SK-N-SH treated with all-trans-retinoic acid at 6 μM for 48 hours (cell line): ENCODE data around the gene UQCR11.
A peak's percentile ranks its signal among the peaks of the same experiment; 100 is the strongest.

ENCODE experiments used
- ATAC-seq: fragments of 200-7000 bp; cut with Tn5 transposase; 3 replicates; pipeline ENCODE4 v1.9.1; 2020; ENCODE audit warnings: mild to moderate bottlenecking, moderate library complexity
- ARNTL ChIP-seq: fragments of 450-650 bp; formaldehyde crosslinking; IDR thresholded peaks from 2 replicates; pipeline ENCODE4 v1.5.0; 2020; ENCODE audit warnings: low read depth, mild to moderate bottlenecking, moderate library complexity, borderline replicate concordance
- CREB5 ChIP-seq: fragments of 250-450 bp; sonication (Bioruptor Pico); IDR thresholded peaks from 2 replicates; pipeline ENCODE4 v1.5.1; 2020; ENCODE audit warnings: low read depth, mild to moderate bottlenecking, moderate library complexity
- CSDC2 ChIP-seq: fragments of 250-450 bp; sonication (Bioruptor Pico); IDR thresholded peaks from 2 replicates; pipeline ENCODE4 v1.5.0; 2020; ENCODE audit warnings: mild to moderate bottlenecking, moderate library complexity
- CSRNP3 ChIP-seq: fragments of 250-450 bp; sonication (Bioruptor Pico); IDR thresholded peaks from 2 replicates; pipeline ENCODE4 v1.5.1; 2021; ENCODE audit warnings: mild to moderate bottlenecking, moderate library complexity
- ESRRG ChIP-seq: fragments of 250-450 bp; sonication (Bioruptor Pico); IDR thresholded peaks from 2 replicates; pipeline ENCODE4 v1.6.1; 2021; ENCODE audit warnings: mild to moderate bottlenecking
- GLIS3 ChIP-seq: fragments of 250-450 bp; sonication (Bioruptor Pico); IDR thresholded peaks from 2 replicates; pipeline ENCODE4 v1.5.0; 2020; ENCODE audit warnings: mild to moderate bottlenecking, moderate library complexity
- ISL1 ChIP-seq: fragments of 250-450 bp; sonication (Bioruptor Pico); IDR thresholded peaks from 2 replicates; pipeline ENCODE4 v2.1.2; 2022; ENCODE audit warnings: mild to moderate bottlenecking, moderate library complexity
- OSR1 ChIP-seq: fragments of 250-450 bp; sonication (Bioruptor Pico); IDR thresholded peaks from 2 replicates; pipeline ENCODE4 v1.8.0; 2022; ENCODE audit warnings: moderate library complexity, mild to moderate bottlenecking, inconsistent platforms
- PATZ1 ChIP-seq: fragments of 250-450 bp; sonication (Bioruptor Pico); IDR thresholded peaks from 2 replicates; pipeline ENCODE4 v1.8.0; 2020; ENCODE audit warnings: mild to moderate bottlenecking, moderate library complexity, borderline replicate concordance
- PPARA ChIP-seq: fragments of 250-450 bp; sonication (Bioruptor Pico); IDR thresholded peaks from 2 replicates; pipeline ENCODE4 v1.5.0; 2020; ENCODE audit warnings: mild to moderate bottlenecking, borderline replicate concordance
- RARB ChIP-seq: fragments of 250-450 bp; sonication (Bioruptor Pico); IDR thresholded peaks from 2 replicates; pipeline ENCODE4 v1.8.0; 2021; ENCODE audit warnings: mild to moderate bottlenecking, moderate library complexity
- SNAI2 ChIP-seq: fragments of 250-450 bp; sonication (Bioruptor Pico); IDR thresholded peaks from 2 replicates; pipeline ENCODE4 v1.5.0; 2020; ENCODE audit warnings: mild to moderate bottlenecking, moderate library complexity
- TCF4 ChIP-seq: fragments of 250-450 bp; sonication (Bioruptor Pico); IDR thresholded peaks from 2 replicates; pipeline ENCODE4 v1.8.0; 2021; ENCODE audit warnings: mild to moderate bottlenecking, moderate library complexity, borderline replicate concordance
- TOX ChIP-seq: fragments of 250-450 bp; sonication (Bioruptor Pico); IDR thresholded peaks from 2 replicates; pipeline ENCODE4 v1.8.0; 2021; ENCODE audit warnings: mild to moderate bottlenecking, moderate library complexity, borderline replicate concordance
- ZC3H10 ChIP-seq: fragments of 250-450 bp; sonication (Bioruptor Pico); IDR thresholded peaks from 2 replicates; pipeline ENCODE4 v1.5.1; 2021; ENCODE audit warnings: mild to moderate bottlenecking, moderate library complexity
- ZFP3 ChIP-seq: fragments of 250-450 bp; sonication (Bioruptor Pico); IDR thresholded peaks from 2 replicates; pipeline ENCODE4 v1.5.0; 2020; ENCODE audit warnings: mild to moderate bottlenecking, moderate library complexity
- ZFP30 ChIP-seq: fragments of 450-650 bp; formaldehyde crosslinking; IDR thresholded peaks from 2 replicates; pipeline ENCODE4 v1.5.0; 2022; ENCODE audit warnings: mild to moderate bottlenecking, moderate library complexity
- ZNF565 ChIP-seq: fragments of 450-650 bp; formaldehyde crosslinking; conservative IDR thresholded peaks from 2 replicates; pipeline ENCODE4 v1.5.0; 2020; ENCODE audit warnings: low read depth, mild to moderate bottlenecking, moderate library complexity
- ZNF70 ChIP-seq: fragments of 450-650 bp; formaldehyde crosslinking; IDR thresholded peaks from 2 replicates; pipeline ENCODE4 v1.5.0; 2020; ENCODE audit warnings: mild to moderate bottlenecking, moderate library complexity
- ZNF8 ChIP-seq: fragments of 450-650 bp; formaldehyde crosslinking; IDR thresholded peaks from 2 replicates; pipeline ENCODE4 v1.5.0; 2020; ENCODE audit warnings: mild to moderate bottlenecking, moderate library complexity
- TF ChIP-seq, protein P1 (sequence below): fragments of 250-450 bp; sonication (Bioruptor Pico); IDR thresholded peaks from 2 replicates; pipeline ENCODE4 v1.8.0; 2021; ENCODE audit warnings: low read depth, mild to moderate bottlenecking, moderate library complexity, borderline replicate concordance

The UQCR11 gene

GRCh38 chr19:1619094-1619439 is 13.8 kb upstream of the UQCR11 start (continued):
- TF ChIP-seq PATZ1, result no peak
- TF ChIP-seq ZFP3 (CRISPR knock-in tag), result no peak
- no peak for TF ChIP-seq ZNF70 (CRISPR knock-in tag)
- no peak for TF ChIP-seq ARNTL
- TF ChIP-seq TCF4, result no peak
- TF ChIP-seq, protein P1, sequence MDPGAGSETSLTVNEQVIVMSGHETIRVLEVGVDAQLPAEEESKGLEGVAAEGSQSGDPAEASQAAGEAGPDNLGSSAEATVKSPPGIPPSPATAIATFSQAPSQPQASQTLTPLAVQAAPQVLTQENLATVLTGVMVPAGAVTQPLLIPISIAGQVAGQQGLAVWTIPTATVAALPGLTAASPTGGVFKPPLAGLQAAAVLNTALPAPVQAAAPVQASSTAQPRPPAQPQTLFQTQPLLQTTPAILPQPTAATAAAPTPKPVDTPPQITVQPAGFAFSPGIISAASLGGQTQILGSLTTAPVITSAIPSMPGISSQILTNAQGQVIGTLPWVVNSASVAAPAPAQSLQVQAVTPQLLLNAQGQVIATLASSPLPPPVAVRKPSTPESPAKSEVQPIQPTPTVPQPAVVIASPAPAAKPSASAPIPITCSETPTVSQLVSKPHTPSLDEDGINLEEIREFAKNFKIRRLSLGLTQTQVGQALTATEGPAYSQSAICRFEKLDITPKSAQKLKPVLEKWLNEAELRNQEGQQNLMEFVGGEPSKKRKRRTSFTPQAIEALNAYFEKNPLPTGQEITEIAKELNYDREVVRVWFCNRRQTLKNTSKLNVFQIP (CRISPR knock-in tag), result no peak
- TF ChIP-seq ESRRG (CRISPR knock-in tag), result no peak

DNA sequence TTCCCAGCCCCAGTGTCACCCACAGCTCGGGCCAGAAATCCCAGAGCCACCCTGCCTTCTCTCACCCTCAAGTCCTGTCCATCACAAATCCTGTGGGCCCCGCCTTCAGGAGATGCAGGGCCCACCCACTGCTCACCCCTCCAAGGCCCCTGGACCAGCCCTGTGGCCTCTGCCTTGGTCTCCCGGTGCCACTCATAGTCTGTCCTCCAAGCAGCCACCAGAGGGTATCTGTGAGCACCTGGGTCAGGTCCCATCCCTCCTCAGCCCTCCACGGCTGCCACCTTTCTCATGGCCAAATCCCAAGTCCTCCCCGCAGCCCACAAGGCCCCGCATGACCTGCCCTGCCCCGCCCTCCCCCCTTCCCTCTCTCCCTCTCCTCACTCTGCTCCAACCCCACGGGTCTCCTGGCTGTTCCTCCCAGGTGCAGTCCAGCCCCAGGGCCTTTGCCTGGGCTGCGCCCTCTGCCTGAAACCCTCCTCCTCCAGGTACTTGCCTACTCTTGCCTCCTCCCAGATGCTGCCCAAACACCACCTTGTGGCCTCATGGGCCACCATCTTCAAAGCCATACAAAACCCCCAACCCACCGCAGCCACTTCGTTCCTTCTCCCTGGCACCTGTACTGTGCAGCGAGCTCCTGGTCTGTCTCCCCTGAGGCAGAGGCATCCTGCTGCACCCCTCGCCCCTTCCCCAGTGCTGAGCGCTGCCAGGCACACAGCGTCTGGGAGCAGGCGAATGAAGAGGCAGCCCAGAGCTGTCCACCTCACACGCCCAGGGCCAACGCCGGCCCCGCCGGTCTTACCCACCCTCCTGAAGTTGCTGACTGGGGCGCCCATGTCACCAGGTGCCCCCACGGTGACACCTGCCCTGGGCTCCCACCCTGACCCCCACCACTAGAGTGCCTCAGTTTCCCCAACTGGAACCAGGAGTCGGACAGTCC is 13.2 kb upstream of the UQCR11 start:
- TF ChIP-seq SNAI2 (CRISPR knock-in tag), result no peak
- no peak for TF ChIP-seq ZC3H10 (CRISPR knock-in tag)
- no peak for TF ChIP-seq TCF4
- TF ChIP-seq ZNF70 (CRISPR knock-in tag), result no peak
- no peak for TF ChIP-seq ESRRG (CRISPR knock-in tag)
- no peak for TF ChIP-seq RARB (CRISPR knock-in tag)
- TF ChIP-seq TOX (CRISPR knock-in tag), result no peak
- no peak for TF ChIP-seq ZNF565 (CRISPR knock-in tag)
- no peak for TF ChIP-seq ARNTL
- no peak for TF ChIP-seq CREB5 (CRISPR knock-in tag)
- TF ChIP-seq, all 23 proteins: peak for 0
- peak; percentile 74 for ATAC-seq

GRCh38 chr19:1616875-1617274 is 11.6 kb upstream of the UQCR11 start:
- TF ChIP-seq, protein P1 (CRISPR knock-in tag), result no peak
- TF ChIP-seq CSDC2 (CRISPR knock-in tag), result no peak
- no peak for TF ChIP-seq SNAI2 (CRISPR knock-in tag)
- TF ChIP-seq, all 23 proteins: peak for 0
- ATAC-seq, result no peak

DNA sequence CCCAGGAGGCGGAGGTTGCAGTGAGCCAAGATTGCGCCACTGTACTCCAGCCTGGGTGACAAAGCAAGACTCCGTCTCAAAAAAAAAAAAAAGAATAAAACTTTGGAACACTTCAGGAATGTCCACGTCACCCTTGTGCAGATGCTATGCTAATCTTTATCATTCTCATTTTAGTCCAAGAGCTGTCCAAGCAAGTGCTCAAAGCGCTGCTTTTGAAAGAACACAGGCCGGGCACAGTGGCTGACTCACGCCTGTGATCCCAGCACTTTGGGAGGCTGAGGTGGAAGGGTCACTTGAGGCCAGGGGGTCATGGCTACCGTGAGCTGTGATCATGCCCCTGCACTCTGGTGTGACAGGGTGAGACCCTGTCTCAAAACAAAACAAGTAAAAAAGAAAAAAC is 11.1 kb upstream of the UQCR11 start:
- no peak for ATAC-seq
- no peak for TF ChIP-seq ZNF565 (CRISPR knock-in tag)
- peak; percentile 58 for TF ChIP-seq ISL1 (CRISPR knock-in tag)

- no peak for ATAC-seq
- TF ChIP-seq TCF4 (no peak), ZNF8 (no peak), ZFP30 (CRISPR knock-in tag) (no peak), ZNF565 (CRISPR knock-in tag) (no peak), PATZ1 (no peak), ZNF70 (CRISPR knock-in tag) (no peak), PPARA (CRISPR knock-in tag) (no peak), GLIS3 (CRISPR knock-in tag) (no peak), CREB5 (CRISPR knock-in tag) (no peak), ARNTL (no peak), ZC3H10 (CRISPR knock-in tag) (no peak), OSR1 (CRISPR knock-in tag) (no peak), ISL1 (CRISPR knock-in tag) (no peak), RARB (CRISPR knock-in tag) (no peak), CSRNP3 (no peak)
Observed at GRCh38 chr19:1615156-1615765, 10.0 kb upstream of the UQCR11 start.
